A549 (cell line): ENCODE measurements around the gene CREM. TPM values are rescaled to one million over a fixed set of nuclear protein-coding genes. Genes with fewer than 3 reads are reported as not detected.

ENCODE experiments used
- ATAC-seq, 2 experiments: fragments of 200-7000 bp in 1 of 2; fragments of >200 bp in 1 of 2; cut with Nextera tagmentation in 1 of 2; cut with Tn5 transposase in 1 of 2; 3 replicates each; pipeline versions ENCODE4 v1.8.0 to v1.9.1; 2018 to 2020; ENCODE audit warnings: mild to moderate bottlenecking in 1 of 2, moderate library complexity in 1 of 2
- CTCF ChIA-PET: fragments of 300-600 bp; sonication (Branson Sonifier 250); formaldehyde crosslinking; extraction: SDS; loops from one replicate; lab custom pipeline; 2021; ENCODE audit warnings: antibody characterized with exemption, inconsistent platforms; lab: Yijun Ruan, JAX
- POLR2A ChIA-PET: fragments of 350-600 bp; formaldehyde crosslinking; extraction: SDS; loops from one replicate; lab custom pipeline; 2021; ENCODE audit warnings: antibody characterized with exemption, inconsistent platforms; lab: Yijun Ruan, JAX
- DNase-seq, 2 experiments: peaks; one replicate each; pipeline versions ENCODE4 v3.0.0 to v3.0.0-alpha.2; 2011 to 2016; ENCODE audit warnings: low read depth in 1 of 2, low spot score in 1 of 2
- FAIRE-seq: peaks from 2 replicates; lab custom pipeline; 2011; peaks lifted over from hg19 to GRCh38; lab: Jason Lieb, UNC
- H3K27ac ChIP-seq, 2 experiments: fragments of >200 bp; sonication (Bioruptor Twin); formaldehyde crosslinking; 3 replicates each; pipeline ENCODE4 v1.5.1; 2016 to 2017
- H3K4me1 ChIP-seq: fragments of >200 bp; sonication (Bioruptor Twin); formaldehyde crosslinking; 3 replicates; pipeline ENCODE4 v1.6.1; 2016
- H3K4me2 ChIP-seq: fragments of >200 bp; sonication (Bioruptor Twin); formaldehyde crosslinking; 3 replicates; pipeline ENCODE4 v1.6.1; 2016
- H3K4me3 ChIP-seq: fragments of >200 bp; sonication (Bioruptor Twin); formaldehyde crosslinking; 3 replicates; pipeline ENCODE4 v1.5.1; 2016
- H3K9me3 ChIP-seq: fragments of >200 bp; sonication (Bioruptor Twin); formaldehyde crosslinking; 3 replicates; pipeline ENCODE4 v1.6.1; 2016
- BHLHE40 ChIP-seq: IDR thresholded peaks from 2 replicates; pipeline ENCODE4 v1.6.1; 2012; ENCODE audit warnings: low read depth, low read length, inconsistent platforms
- CBX8 ChIP-seq: fragments of 200-600 bp; sonication (generic); IDR thresholded peaks from 2 replicates; pipeline ENCODE4 v1.6.1; 2016
- CEBPB ChIP-seq, 2 experiments: fragments of >200 bp in 1 of 2; sonication (Bioruptor Twin) in 1 of 2; formaldehyde crosslinking in 1 of 2; IDR thresholded peaks; 2 replicates each; pipeline ENCODE4 v1.6.1; 2012 to 2016
- CHD2 ChIP-seq: fragments of 150-350 bp; IDR thresholded peaks from 2 replicates; pipeline ENCODE4 v1.6.1; 2014; ENCODE audit warnings: low read length; ENCODE audit not compliant: partially characterized antibody
- EP300 ChIP-seq, 2 experiments: fragments of >200 bp; sonication (Bioruptor Twin); formaldehyde crosslinking; IDR thresholded peaks; 2 replicates in 1 of 2; 3 replicates in 1 of 2; pipeline ENCODE4 v1.6.1; 2016 to 2017
- FOSB ChIP-seq: fragments of 250-450 bp; sonication (Bioruptor Pico); IDR thresholded peaks from 2 replicates; pipeline ENCODE4 v1.5.0; 2020; ENCODE audit warnings: mild to moderate bottlenecking, moderate library complexity
- FOSL2 ChIP-seq, 2 experiments: fragments of 450-650 bp in 1 of 2; fragments of >200 bp in 1 of 2; sonication (Bioruptor Twin) in 1 of 2; formaldehyde crosslinking; IDR thresholded peaks; 2 replicates each; pipeline versions ENCODE4 v1.5.0 to v1.6.1; 2016 to 2020; ENCODE audit warnings: mild to moderate bottlenecking in 1 of 2, moderate library complexity in 1 of 2
- FOXS1 ChIP-seq: fragments of 250-450 bp; sonication (Bioruptor Pico); IDR thresholded peaks from 2 replicates; pipeline ENCODE4 v1.5.0; 2020; ENCODE audit warnings: mild to moderate bottlenecking, moderate library complexity
- HDAC2 ChIP-seq: fragments of 200-600 bp; sonication (generic); IDR thresholded peaks from 2 replicates; pipeline ENCODE4 v1.6.1; 2016
- HOXA7 ChIP-seq: fragments of 250-450 bp; sonication (Bioruptor Pico); IDR thresholded peaks from 2 replicates; pipeline ENCODE4 v1.5.0; 2020; ENCODE audit warnings: mild to moderate bottlenecking, moderate library complexity
- HOXB5 ChIP-seq: fragments of 250-450 bp; sonication (Bioruptor Pico); IDR thresholded peaks from 2 replicates; pipeline ENCODE4 v1.5.0; 2020; ENCODE audit warnings: mild to moderate bottlenecking, moderate library complexity
- JUN ChIP-seq, 2 experiments: fragments of >200 bp; sonication (Bioruptor Twin); formaldehyde crosslinking; IDR thresholded peaks; 2 replicates in 1 of 2; 3 replicates in 1 of 2; pipeline ENCODE4 v1.6.1; 2016 to 2017
- JUNB ChIP-seq: fragments of >200 bp; sonication (Bioruptor Twin); formaldehyde crosslinking; IDR thresholded peaks from 2 replicates; pipeline ENCODE4 v1.6.1; 2016
- MAFK ChIP-seq: fragments of 450-650 bp; IDR thresholded peaks from 2 replicates; pipeline ENCODE4 v1.6.1; 2014; ENCODE audit not compliant: partially characterized antibody
- MYC ChIP-seq: IDR thresholded peaks from 2 replicates; pipeline ENCODE4 v1.6.1; 2012; ENCODE audit warnings: mild to moderate bottlenecking, inconsistent platforms, low read length, improper control_type of control experiment, borderline replicate concordance
- POLR2AphosphoS2 ChIP-seq: conservative IDR thresholded peaks from 2 replicates; pipeline ENCODE4 v1.6.1; 2012; ENCODE audit warnings: low read length, improper control_type of control experiment, inconsistent platforms
- RAD21 ChIP-seq, 2 experiments: fragments of >200 bp in 1 of 2; sonication (Bioruptor Twin) in 1 of 2; formaldehyde crosslinking in 1 of 2; IDR thresholded peaks in 1 of 2; conservative IDR thresholded peaks in 1 of 2; 2 replicates in 1 of 2; 3 replicates in 1 of 2; pipeline ENCODE4 v1.6.1; 2012 to 2018; ENCODE audit warnings: inconsistent platforms in 1 of 2
- RARB ChIP-seq: fragments of 250-450 bp; sonication (Bioruptor Pico); IDR thresholded peaks from 2 replicates; pipeline ENCODE4 v1.8.0; 2021; ENCODE audit warnings: mild to moderate bottlenecking, moderate library complexity
- RFX5 ChIP-seq: fragments of 450-650 bp; IDR thresholded peaks from 2 replicates; pipeline ENCODE4 v1.7.1; 2014; ENCODE audit warnings: antibody characterized with exemption, mild to moderate bottlenecking, moderate library complexity
- SMC3 ChIP-seq: fragments of >200 bp; sonication (Bioruptor Twin); formaldehyde crosslinking; IDR thresholded peaks from 3 replicates; pipeline ENCODE4 v1.6.1; 2018; ENCODE audit warnings: inconsistent platforms
- SREBF2 ChIP-seq: fragments of 450-650 bp; IDR thresholded peaks from 2 replicates; pipeline ENCODE4 v1.6.1; 2014; ENCODE audit warnings: mild to moderate bottlenecking, moderate library complexity
- TFCP2L1 ChIP-seq: fragments of 250-450 bp; sonication (Bioruptor Pico); IDR thresholded peaks from 2 replicates; pipeline ENCODE4 v1.5.0; 2021; ENCODE audit warnings: mild to moderate bottlenecking
- WGBS: methylation state at CpG from one replicate; pipeline ENCODE4 v1.1.6; 2017; ENCODE audit errors: missing lambda C conversion rate; 5-methylcytosine and 5-hydroxymethylcytosine counted together
- polyA plus RNA-seq, 4 experiments: library from polyadenylated mRNA; depleted of rRNA in 3 of 4; stranded (reverse); fragments of >200 nt; fragmentation: RNase III in 1 of 4; extraction: RNeasy Plus Mini Kit Qiagen cat#74134 plus additional on column Dnase treatment in 1 of 4; gene quantifications; 2 replicates in 3 of 4; 3 replicates in 1 of 4; pipeline ENCODE4 v1.2.3, GENCODE V29; 2011 to 2017
- TF ChIP-seq, protein P1 (sequence below): fragments of >200 bp; sonication (Bioruptor Twin); formaldehyde crosslinking; IDR thresholded peaks from 2 replicates; pipeline ENCODE4 v1.6.1; 2016
- TF ChIP-seq, protein P2 (sequence below): fragments of >200 bp; sonication (Bioruptor Twin); formaldehyde crosslinking; IDR thresholded peaks from 3 replicates; pipeline ENCODE4 v1.5.1; 2016
- TF ChIP-seq, protein P3 (sequence below): IDR thresholded peaks from 2 replicates; pipeline ENCODE4 v1.6.1; 2012; ENCODE audit warnings: low read depth, borderline replicate concordance
- TF ChIP-seq, protein P4 (sequence below): IDR thresholded peaks from 2 replicates; pipeline ENCODE4 v1.6.1; 2012

CREM gene
- polyA plus RNA-seq, 2 of the 4 experiments (the other 2 are of a cell fraction): 53.3 to 112 TPM

DNA sequence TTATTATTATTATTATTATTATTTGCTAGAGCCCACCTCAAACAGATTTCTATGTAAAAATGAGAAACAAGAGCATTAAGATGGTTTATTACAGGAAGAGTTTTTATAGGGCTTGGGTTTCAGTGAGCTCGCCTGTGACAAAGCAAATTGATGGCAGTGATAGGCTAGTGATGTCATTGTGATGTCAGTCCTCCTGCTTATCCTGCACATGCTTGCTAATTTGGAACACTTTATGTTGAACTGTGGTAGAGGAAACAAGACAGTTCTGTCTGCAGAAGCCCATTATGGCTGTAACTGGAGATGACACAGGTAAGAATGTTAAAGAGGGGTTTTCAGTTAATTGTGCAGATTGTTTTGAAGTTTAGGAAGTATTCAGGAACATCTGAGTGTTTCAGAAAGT is 68.3 kb downstream of the CREM start:
- DNase-seq (peak; percentile 21 to 79), FAIRE-seq (no peak), ATAC-seq (no peak)
- Histone ChIP-seq H3K4me3 (peak overlapping the region; percentile 50; the same call in 1 of the 3 replicates), H3K27ac (peak overlapping the region; percentile 82 to 87), H3K4me2 (peak overlapping the region; percentile 98), H3K9me3 (no peaks in the 10 kb centered on the region), H3K4me1 (peaks cover 10% of the 10 kb centered on the region)
- TF ChIP-seq RAD21 (conservative IDR thresholded peaks at IDR 0.05 in 1 of 2, IDR thresholded peaks at IDR 0.05 in 1 of 2): no peak
- TF ChIP-seq MAFK: peak; percentile 6
- WGBS: 50% methylated on average over 1 of the region's 1 CpG
- ChIA-PET CTCF (interaction anchor here (0.6 to 4.0 kb wide), 17 partner anchors 8 to 200 kb away, joined by 3 to 34 read pairs (median 12); partner anchors contain the start of gene CREM), POLR2A (interaction anchor here (2.4 kb wide), 1 partner anchor 68 kb away, joined by 64 read pairs; the partner anchor contains the start of gene CREM)

DNA sequence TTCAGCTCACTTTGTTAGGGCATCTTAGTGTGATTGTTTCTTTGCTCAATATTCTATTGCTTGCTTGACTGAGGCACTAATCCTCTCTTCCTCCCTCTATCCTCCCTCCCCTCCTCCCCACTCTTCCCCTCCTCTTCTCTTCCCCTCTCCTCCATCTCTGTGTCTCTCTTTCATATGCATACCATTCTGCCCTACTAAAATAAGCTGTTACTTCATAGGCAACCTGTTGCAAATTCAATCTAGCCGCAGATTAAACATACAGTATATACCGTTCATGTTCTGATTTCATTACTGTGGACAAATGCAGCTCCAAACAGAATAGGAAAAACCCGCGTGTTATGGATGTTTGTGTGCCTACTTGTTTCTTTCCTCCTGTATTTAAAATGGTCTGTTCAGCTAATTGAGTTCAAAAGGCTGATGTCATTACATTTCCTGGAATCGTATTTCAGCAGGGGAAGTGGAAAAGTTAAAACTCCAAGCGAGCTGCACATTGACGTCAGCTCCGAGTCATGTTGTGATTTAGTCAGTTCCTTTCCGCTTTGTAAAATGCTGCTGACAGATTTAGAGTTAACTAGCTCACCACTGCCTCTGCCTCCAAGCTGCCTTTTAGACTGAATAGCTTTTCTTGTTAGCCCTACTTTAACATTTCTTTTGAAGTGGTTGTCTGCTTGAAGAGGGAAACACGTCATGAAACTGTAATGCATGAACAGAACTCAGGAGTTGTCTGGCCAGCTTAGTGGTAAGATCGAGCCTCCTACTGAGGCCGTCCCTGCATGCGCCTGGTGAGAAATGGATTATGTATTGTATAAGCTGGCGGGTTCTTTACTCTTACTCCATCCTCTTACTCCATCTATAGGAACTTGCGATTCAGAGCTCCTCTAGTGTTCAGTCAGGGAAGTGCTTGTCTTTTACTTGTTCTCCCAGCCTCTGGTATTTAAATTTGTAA is 69.0 kb downstream of the CREM start:
- H3K4me1 ChIP-seq: peaks cover 10% of the 10 kb centered on the region
- ChIA-PET POLR2A (interaction anchor here (1.0 to 2.4 kb wide), 4 partner anchors 9 to 106 kb away, joined by 3 to 64 read pairs (median 4); partner anchors contain the start of genes CREM and CUL2), CTCF (interaction anchor here (0.6 to 4.0 kb wide), 39 partner anchors 9 to 1686 kb away, joined by 3 to 34 read pairs (median 5); partner anchors contain the start of gene CREM)
- H3K9me3 ChIP-seq: no peaks in the 10 kb centered on the region
- H3K4me2 ChIP-seq: peak overlapping the region; percentile 98
- peak; percentile 70 to 95 for DNase-seq
- TF ChIP-seq, protein P1, sequence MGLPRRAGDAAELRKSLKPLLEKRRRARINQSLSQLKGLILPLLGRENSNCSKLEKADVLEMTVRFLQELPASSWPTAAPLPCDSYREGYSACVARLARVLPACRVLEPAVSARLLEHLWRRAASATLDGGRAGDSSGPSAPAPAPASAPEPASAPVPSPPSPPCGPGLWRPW: no peak
- TF ChIP-seq CBX8: no peak
- no peak for TF ChIP-seq CHD2
- TF ChIP-seq FOSB (CRISPR knock-in tag): no peak
- peak; percentile 78 for TF ChIP-seq MAFK
- TF ChIP-seq BHLHE40: no peak
- peak; percentile 48; the same call in 1 of the 2 replicates for TF ChIP-seq HOXA7 (CRISPR knock-in tag)
- TF ChIP-seq FOXS1: no peak
- no peak for TF ChIP-seq FOSL2 (IDR thresholded peaks at IDR 0.05)
- peak; percentile 64; the same call in 1 of the 2 replicates for TF ChIP-seq FOSL2 (CRISPR knock-in tag; IDR thresholded peaks at IDR 0.05)
- no peak for TF ChIP-seq POLR2AphosphoS2
- TF ChIP-seq, protein P2, sequence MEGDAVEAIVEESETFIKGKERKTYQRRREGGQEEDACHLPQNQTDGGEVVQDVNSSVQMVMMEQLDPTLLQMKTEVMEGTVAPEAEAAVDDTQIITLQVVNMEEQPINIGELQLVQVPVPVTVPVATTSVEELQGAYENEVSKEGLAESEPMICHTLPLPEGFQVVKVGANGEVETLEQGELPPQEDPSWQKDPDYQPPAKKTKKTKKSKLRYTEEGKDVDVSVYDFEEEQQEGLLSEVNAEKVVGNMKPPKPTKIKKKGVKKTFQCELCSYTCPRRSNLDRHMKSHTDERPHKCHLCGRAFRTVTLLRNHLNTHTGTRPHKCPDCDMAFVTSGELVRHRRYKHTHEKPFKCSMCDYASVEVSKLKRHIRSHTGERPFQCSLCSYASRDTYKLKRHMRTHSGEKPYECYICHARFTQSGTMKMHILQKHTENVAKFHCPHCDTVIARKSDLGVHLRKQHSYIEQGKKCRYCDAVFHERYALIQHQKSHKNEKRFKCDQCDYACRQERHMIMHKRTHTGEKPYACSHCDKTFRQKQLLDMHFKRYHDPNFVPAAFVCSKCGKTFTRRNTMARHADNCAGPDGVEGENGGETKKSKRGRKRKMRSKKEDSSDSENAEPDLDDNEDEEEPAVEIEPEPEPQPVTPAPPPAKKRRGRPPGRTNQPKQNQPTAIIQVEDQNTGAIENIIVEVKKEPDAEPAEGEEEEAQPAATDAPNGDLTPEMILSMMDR: peak; percentile 75
- TF ChIP-seq, protein P3, sequence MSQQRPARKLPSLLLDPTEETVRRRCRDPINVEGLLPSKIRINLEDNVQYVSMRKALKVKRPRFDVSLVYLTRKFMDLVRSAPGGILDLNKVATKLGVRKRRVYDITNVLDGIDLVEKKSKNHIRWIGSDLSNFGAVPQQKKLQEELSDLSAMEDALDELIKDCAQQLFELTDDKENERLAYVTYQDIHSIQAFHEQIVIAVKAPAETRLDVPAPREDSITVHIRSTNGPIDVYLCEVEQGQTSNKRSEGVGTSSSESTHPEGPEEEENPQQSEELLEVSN: peak; percentile 53; the same call in 1 of the 2 replicates
- peak; percentile 36 to 37; a peak in 1 of 5 replicates for TF ChIP-seq JUN (IDR thresholded peaks at IDR 0.05)
- TF ChIP-seq TFCP2L1 (CRISPR knock-in tag): no peak
- TF ChIP-seq RAD21 (conservative IDR thresholded peaks at IDR 0.05 in 1 of 2, IDR thresholded peaks at IDR 0.05 in 1 of 2): peak; percentile 55 to 58; a peak in 4 of 5 replicates
- TF ChIP-seq RARB (CRISPR knock-in tag): no peak
- peak; percentile 30; the same call in 1 of the 3 replicates for TF ChIP-seq SMC3
- 0 out of 2 replicates have a peak, but pooled peaks have one; percentile 63 for TF ChIP-seq RFX5
- TF ChIP-seq SREBF2: no peak
- no peak for TF ChIP-seq HOXB5 (CRISPR knock-in tag)
- no peak for TF ChIP-seq MYC
- TF ChIP-seq EP300 (IDR thresholded peaks at IDR 0.05): peak in 1 of 2 experiments; percentile 61; a peak in 1 of 5 replicates
- no peak for TF ChIP-seq HDAC2
- TF ChIP-seq CEBPB (IDR thresholded peaks at IDR 0.05): peak in 1 of 2 experiments; percentile 68; a peak in 3 of 4 replicates
- TF ChIP-seq JUNB: peak; percentile 28; the same call in 1 of the 2 replicates
- TF ChIP-seq, protein P4, sequence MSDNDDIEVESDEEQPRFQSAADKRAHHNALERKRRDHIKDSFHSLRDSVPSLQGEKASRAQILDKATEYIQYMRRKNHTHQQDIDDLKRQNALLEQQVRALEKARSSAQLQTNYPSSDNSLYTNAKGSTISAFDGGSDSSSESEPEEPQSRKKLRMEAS: peak; percentile 78
- TF ChIP-seq, all 56 proteins: peak for 13
- Histone ChIP-seq H3K27ac (peak overlapping the region; percentile 82 to 87), H3K4me3 (peak overlapping the region; percentile 50)
- WGBS: under 1% methylated on average over 15 of the region's 15 CpGs
- ATAC-seq (peak; percentile 96 to 98), FAIRE-seq (no peak)
